CD4-positive, alpha-beta T cell treated with Interferon alpha-2 for 1 hour (primary cell): ENCODE measurements around the gene KASH5.
"Not testable (repeated sequence)": the region's sequence is repeated elsewhere in the genome, so short reads cannot be mapped to it uniquely, and the experiment has no call there.

Experiments
- DNase-seq, 2 donors: peaks; one replicate each; pipeline ENCODE4 v3.0.0-alpha.2; 2020 to 2022

Gene KASH5

DNA sequence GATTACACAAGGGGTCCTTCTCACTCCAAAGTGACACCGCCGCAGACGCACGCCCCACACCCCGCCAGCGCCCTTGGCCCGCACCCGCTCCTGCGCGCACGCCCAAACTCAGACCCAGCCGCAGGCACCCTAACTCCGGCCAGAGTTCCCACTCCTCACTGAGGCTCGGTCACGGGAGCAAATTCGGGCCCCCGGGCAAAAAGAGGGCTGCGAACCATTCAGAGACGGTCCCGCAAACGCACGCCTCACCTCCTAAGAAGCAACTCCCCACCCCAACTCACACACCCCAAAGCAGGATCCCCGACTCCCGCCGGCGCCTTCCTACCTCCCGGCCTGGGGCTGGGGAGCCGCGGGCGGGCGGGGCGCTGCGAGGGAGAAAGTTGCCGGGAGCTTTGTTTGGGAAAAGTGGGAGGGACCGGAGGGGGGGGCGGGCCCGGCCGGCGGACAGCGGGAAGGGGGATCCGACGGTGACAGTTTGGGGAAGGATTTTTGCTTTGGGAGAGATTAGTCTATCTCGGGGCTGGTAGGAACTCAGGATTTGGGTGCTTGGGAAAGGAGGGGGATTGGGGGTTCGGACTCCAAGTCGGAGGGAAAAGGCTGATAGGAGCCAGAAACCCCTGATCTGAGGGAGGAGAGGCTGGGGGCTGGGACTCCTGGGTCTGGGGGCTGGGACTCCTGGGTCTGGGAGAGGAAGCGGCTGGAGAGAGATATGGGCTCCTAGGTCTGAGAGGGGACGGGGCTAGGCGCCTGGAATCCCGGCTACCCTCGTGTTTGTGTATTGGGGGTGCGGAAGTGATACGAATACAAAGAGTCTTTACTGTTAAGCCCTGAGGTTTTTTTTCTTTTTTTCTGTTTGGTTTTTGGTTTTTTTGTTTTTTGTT lies 25.8 kb upstream of the KASH5 start, which contains the start of gene TEAD2:
Gene TEAD2, minus strand, starts transcription at position 369 of the 881 bp plus-strand sequence. CDS start 2,341 bp downstream, outside the sequence.
- DNase-seq, result no peak

DNA sequence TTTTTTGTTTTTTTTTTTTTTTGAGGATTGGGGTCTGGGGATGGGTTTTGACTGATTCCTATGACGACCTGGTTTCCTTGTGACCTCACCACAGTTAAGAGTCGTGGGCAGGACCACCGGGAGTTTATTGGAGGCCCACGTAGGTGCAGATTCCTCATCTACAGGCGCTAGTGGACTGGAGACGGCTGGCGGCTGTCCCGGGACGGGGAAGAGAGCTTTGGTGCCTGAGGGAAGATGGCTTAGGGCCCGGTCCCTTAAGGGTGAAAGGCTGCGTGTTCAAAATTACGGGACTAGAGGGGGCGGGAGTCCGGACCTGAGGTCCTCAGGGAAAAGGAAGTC lies 25.2 kb upstream of the KASH5 start:
- DNase-seq, result no peak

DNA sequence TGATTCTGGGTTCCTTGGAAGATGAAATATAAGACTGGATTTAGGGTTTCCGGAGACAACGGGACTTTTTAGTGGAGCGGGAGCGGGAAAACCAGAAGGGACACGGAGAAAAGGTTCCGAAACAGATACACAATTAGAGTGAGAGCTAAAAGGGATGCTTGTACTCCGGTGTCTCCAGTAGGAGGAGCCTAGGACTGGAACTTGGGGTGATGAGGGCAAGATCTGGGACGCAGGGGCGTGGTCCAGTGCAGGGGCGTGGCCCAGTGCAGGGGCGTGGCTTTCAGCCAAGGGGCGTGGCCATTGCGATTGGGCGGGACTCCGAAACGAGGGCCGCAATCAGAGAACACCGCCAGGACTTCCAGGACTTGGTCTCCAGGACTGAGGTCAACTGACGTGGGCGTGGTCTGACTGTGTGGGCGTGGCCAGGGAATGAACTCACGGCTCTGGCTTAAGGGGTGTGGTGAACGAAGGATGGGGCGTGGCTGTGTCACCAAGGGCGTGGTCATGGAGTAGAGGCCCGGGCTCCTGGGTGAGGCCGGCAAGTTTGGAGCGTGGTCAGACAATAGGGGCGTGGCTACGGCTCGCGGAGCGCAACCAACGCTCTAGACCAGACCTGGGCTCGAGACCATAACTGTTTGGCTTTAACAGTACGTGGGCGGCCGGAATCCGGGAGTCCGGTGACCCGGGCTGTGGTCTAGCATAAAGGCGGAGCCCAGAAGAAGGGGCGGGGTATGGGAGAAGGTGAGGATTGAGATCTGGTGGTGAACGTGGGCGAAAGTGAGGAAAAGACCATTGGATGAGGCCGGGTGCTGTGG lies 24.6 kb upstream of the KASH5 start, which contains the start of gene DKKL1:
Gene DKKL1, plus strand, starts transcription at position 610 of the 815 bp plus-strand sequence. Its CDS starts 122 bp downstream, at position 732.
- DNase-seq, result peak; percentile 75 to 87

DNA sequence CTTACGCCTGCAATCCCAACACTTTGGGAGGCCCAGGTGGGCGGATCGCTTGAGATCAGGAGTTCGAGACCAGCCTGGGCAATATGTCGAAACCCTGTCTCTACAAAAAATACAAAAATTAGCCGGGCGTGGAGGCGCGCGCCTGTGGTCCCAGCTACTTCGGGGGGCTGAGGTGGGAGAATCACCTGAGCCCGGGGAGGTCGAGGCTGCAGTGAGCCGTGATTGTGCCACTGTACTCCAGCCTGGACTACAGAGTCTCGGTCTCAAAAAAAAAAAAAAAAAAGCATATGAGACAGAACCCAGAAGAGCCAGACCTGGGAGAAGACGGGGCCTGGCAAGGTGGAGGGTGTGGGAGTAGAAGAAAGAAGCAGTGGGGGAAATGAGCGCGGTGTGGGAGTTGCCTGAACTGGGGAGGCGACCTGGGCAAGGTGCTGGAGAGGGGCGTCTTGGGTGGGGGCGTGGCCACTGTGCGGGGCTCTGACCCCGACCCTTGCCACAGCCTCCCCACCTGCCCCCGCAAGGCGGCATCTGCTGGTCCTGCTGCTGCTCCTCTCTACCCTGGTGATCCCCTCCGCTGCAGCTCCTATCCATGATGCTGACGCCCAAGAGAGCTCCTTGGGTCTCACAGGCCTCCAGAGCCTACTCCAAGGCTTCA lies 23.8 kb upstream of the KASH5 start:
- DNase-seq, result no peak

DNA sequence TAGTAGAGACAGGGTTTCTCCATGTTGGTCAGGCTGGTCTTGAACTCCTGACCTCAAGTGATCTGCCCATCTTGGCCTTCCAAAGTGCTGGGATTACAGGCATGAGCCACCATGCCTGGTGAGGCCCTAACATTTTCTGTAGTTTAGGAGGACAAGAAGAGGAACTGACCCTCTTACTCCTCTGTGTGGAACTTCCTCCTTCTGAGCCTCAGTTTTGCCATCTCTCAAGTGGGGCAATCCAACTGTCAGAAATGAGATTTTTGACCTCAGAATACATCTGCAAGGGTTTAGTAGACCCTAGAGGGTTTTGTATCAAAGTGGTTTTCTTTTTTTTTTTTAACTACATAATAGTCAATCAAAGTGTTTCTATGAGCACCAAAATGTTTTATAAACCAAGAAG lies 21.9 kb upstream of the KASH5 start:
- no peak for DNase-seq

DNA sequence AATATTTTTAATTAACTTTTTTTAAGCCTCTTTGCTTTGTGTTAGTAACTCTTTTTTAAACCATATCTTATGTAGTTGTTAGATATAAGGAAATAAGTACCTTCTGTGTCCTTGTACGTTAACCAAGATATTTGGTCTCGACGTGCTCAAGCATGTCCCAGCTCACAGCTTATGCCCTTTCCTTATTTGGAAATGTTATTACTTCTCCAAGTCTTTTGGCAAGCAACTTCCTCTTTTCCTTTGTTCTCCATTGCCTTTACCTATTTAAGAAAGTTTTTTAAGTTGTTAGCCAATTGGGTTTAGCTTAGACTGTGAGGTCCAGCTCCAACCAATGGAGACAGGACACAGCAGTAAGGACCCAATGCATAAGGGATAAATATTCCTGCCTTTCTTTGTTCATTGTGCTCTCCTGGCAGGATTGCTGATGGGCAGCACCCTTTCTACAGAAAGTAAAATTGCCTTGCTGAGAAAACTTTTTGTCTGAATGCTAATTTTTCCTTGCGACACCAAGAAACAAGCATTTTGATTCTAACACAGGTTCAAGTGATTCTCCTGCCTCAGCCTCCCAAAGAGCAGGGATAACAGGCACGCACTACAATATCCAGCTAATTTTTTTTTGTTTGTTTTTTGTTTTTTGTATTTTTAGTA lies 19.2 kb upstream of the KASH5 start:
- DNase-seq, result no peak

DNA sequence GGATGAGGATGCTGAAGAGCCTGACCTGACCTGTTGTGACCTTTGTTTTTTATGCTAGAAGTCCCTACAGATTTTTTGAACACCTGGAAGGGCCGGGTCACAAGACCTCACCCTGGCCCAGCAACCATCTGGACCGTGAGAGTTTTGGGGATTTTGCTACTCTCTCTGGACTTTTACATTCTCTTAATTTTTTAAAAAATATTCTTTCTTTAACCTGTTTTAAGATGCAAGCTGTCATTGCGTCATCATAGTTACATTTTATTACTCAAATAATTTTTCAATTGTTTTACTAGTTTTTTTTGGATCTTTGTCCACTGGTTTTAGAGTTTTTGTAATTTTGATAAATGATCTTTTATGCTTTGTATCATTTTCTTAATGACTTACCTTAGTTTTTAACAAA lies 16.9 kb upstream of the KASH5 start:
- DNase-seq, result no peak

DNA sequence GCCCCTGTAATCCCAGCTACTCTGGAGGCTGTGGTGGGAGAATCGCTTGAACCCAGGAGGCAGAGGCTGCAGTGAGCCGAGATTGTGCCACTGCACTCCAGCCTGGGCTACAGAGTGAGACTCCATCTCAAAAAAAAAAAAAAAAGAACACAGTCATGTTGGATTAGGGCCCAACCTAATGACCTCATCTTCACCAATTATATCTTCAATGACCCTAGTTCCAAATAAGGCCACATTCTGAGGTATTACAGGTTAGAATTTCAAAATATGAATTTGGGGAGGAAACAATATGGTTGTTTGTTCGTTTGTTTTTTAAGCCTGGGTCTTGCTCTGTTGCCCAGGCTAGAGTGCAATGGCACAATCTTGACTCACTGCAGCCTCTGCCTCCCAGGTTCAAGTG lies 14.9 kb upstream of the KASH5 start:
- DNase-seq, result not testable (repeated sequence)

DNA sequence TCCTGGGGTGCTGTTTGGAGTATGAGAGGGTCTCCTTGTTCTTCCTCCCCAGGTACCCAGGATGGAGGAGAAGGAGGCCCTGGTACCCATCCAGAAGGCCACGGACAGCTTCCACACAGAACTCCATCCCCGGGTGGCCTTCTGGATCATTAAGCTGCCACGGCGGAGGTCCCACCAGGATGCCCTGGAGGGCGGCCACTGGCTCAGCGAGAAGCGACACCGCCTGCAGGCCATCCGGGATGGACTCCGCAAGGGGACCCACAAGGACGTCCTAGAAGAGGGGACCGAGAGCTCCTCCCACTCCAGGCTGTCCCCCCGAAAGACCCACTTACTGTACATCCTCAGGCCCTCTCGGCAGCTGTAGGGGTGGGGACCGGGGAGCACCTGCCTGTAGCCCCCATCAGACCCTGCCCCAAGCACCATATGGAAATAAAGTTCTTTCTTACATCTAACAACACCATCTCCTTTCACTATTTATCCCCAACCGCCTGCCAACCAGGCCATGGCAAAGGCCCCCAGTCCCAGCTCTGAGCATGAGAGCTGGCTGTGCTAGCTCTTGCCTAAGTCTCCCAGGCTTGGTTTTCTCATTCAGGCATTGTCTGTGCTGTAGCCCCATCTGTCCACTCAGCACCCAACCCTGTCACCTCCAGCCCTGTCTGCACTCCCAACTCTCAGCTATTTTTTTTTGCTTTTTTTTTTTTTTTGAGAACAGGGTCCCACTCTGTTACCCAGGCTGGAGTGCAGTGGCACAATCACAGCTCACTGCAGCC lies 13.2 kb upstream of the KASH5 start:
- no peak for DNase-seq

DNA sequence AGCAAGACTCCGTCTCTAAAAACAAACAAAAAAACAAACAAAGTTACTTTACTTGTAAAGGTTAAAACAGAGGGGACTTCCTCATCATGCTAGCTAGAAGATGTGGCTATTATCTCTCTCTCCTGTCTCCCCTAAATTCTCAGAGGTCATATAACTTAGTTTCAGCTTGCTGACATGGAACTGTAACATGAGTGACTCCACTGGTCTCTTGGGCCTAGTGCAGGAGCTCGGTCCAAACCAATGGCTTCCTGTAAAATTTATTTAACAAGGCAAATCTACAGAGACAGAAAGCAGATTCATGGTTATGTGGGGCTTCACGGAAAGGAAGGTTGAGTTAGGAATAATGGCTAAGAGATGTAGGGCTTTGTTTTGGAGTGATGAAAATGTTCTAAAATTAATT lies 9.5 kb upstream of the KASH5 start:
- no peak for DNase-seq

DNA sequence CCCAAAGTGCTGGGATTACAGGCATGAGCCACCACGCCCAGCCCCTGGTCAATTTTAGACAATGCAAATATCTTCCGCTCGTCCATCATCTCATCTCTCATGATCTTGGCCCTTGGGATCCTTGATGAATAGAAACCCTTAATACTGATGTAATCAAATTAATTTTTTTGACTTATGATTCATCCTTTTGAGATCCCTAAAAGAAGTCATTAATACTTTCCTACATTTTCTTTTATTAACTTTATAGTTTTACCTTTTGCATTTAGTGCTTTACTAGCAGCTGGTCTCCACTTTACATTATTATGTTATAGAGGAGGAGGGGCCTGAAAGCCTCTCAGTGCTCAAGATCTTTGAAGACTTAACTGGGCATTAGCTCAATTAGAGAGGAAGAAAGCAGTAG lies 7.7 kb upstream of the KASH5 start:
- DNase-seq, result no peak

DNA sequence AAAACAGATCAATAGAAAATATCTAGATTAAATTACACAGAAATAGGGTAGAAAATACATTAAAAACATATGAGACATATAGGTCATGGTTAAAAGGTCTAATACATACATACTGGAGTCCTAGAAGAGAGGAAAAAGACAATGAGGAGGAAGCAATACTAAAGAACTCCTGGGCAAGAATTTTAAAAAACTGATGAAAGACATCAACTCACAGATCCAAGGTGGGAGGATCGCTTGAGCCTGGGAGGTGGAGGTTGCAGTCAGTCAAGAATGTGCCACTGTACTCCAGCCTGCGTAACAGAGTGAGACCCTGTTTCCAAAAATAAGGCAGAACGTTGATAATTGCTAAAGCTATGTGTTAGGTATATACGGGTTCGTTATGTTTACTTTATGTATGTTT lies 5.4 kb upstream of the KASH5 start:
- DNase-seq, result no peak

DNA sequence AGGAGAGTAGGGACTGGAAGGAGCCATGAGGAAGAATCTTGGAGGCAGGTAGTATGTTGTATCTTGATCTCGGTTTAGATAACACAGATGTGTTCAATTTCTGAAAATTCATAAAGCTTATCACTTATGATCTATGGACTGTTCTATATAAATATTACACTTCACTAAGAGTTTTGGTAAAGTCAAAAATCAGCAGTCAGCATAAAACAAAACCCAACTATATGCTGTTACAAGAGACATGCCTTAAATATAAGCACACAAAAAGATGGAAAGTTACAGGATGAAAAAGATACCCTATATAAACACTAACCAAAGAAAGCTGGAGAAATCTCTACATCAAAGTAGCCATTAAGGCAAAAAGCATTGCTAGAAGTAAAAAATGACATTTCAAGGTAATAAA lies 4.5 kb upstream of the KASH5 start:
- DNase-seq, result no peak

DNA sequence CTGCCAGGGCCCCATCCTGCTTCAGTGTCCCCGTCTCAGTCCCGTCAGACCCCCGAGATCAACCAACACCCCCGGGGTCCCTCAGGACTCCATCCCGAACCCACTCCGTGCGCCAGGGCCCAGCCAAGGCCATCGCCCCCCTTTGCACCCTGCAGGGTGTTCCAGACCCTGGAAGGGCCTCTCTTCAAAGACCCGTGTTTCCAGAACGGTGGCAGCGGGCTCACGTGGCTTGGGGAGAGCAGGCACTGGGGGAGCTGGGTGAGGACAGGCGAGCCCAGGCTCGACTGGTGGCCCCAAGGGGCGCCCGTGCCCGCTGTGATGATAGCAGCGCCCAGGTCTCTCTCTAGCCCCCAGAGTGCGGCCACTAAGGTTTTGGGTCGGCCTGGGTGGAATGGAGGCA lies 1.4 kb downstream of the KASH5 start:
- no peak for DNase-seq

DNA sequence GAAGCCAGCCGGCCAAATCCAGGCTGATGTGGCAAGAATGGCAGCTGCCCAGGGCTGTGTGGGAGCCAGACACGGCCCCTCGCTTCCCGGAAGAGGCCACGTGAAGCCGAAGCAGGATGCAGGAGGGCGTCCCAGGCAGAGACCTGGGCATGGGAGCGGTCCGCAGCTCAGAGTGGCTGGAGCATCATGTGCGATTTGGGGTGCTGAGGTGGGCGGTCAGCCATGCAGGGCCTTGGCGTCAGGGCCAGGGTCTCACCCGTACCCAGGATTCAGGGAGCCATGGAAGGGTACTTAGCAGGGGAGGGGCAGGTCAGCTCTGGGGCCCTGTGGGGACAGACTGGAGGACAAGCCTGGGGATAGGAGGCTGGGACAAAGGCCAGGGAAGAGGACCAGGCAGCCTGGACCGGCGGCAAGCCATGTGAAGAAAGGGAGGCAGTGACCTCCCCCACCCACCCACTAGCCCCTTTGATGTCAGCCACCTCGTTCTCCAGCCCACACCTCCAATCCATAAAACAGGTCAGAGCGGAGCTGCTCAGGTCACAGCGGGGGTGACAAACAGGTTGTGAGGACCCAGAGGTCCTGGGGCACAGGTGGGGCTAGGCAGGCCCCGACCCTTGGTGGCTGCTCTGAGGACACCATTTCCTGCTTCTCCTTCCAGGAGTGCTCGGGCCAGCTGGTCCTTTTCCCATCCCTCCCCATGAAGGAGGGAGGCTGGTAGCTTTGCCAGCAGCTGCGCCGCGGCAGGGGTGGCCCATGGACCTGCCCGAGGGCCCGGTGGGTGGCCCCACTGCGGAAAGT lies 2.3 kb downstream of the KASH5 start:
- DNase-seq, result no peak

DNA sequence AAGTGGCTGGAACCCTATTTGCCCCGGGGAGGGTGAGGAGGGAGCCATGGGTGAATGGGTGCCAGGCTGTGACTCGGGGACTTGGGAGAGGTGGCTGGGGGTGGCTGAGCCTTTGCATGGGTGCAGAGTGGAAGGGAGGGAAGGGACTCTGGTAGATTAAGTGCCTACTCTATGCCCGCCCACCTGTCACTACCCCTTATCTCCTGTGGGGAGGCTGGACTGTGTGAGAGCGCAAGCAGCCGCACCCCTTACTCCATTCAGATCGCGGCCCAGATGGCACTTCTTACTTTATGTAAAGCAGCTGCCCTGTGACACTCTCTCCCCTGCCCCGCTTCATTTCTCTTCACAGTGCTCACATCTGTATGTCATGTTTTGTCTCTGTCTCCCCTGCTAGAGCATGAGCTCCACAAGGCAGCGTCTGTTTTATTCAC lies 2.9 kb downstream of the KASH5 start:
- peak in 1 of 2 donors; percentile 29 for DNase-seq

DNA sequence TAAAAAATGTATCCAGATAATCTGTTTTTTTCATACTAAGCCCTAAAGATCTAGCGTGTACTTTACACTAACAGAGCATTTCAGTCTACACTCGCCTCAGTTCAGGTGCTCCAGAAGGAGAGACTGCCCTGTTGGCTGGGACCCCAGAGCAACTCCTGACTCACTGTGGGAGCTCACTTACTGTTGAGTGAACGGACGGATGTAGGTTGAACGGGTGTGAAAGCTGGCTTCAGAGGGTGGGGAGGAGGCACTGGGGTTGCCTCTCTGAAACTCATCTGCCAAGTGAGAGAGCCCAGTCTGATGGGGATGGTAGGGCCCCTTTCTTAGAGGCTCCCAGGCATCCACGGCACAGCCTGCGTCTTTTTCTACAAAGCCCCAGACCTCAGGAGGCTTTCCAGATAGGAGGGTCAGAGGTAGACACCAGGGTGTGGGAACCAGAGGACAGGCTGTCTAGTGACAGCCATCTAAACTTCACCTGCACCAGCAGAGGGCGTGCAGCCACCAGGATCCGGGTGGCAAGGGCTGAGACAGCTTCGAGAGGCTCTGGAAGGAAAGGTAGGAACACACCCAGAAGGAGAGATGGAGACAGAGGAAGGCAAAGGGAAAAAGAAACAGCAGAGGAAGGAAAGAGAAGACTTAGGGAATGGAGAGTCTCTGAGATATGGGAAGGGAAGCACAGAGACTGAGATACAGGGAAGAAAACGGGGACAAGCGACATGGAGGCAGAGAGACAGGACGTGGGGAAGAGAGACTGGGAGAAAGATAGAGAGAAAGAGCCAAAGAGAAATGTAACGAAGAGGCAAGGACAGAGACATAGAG lies 3.7 kb downstream of the KASH5 start:
- DNase-seq, result peak; percentile 81 to 86

DNA sequence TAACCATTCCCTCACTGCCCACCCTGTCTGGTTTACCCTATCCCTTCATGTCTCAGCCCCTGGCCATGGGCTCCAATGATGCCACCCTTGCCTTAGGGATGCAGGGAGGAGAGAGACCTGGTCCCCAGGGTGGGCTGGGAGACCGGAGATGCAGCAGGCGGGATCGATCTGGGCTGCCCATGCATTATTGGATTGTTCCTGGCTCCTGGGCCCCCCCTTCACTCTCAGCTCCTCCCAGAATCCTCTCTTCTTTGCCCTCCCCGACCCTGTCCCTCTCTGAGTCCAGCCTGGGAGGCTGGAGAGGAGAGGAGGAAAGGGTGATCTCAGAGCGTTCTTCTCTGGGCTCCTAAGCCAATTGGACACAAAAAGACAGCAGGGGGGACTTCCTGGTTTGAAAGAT lies 5.8 kb downstream of the KASH5 start:
- DNase-seq, result no peak

DNA sequence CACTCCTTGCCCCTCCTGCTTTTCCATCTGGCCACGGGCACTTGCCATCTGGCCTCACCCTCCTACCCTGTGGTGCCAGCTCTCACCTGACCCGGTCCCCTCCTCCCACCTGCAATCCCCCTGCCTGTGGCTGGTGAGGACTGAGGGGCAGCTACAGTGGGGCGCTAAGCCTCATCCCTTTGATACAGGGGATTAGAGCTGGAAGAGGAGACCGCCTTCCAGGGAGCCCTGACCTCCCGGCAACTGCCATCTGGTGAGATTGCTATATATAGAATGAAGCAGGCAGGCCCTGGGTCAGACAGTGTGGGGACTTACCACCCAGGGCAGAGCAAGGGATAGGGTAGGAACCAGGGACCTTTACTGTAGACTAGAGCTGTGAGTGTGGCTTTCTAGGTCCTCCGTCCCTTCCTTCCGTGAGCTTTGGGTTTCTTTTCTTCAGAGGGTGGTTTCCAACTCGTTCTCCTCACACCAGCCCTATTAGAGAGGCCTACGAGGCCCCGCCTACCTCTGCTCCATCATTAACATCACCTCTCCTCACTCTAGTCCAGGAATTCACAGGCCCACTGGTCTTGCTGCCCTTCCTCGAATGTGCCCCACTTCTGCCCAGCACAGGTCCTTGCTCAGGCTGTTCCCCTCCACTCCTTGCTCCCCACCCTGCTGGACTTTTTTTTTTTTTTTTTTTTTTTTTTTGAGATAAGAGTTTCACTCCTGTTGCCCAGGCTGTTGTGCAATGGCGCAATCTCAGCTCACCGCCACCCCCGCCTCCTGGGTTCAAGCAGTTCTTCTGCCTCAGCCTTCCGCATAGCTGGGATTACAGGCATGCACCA lies 7.7 kb downstream of the KASH5 start:
- no peak for DNase-seq
